WTC11 (cell line): ENCODE data around the gene TNS2.

ENCODE experiments used
- CREB1 ChIP-seq: sonication (generic); formaldehyde crosslinking; IDR thresholded peaks from 2 replicates; pipeline ENCODE4 v1.8.0; 2023; ENCODE audit warnings: mild to moderate bottlenecking, missing genetic modification reagents
- CTCF ChIP-seq: fragments of 200-600 bp; IDR thresholded peaks from 2 replicates; pipeline ENCODE4 v1.8.0; 2022; ENCODE audit warnings: antibody characterized with exemption
- E2F5 ChIP-seq: sonication (generic); formaldehyde crosslinking; IDR thresholded peaks from 2 replicates; pipeline ENCODE4 v1.8.1; 2022; ENCODE audit warnings: mild to moderate bottlenecking, moderate library complexity, missing genetic modification reagents
- GABPB1 ChIP-seq: sonication (generic); formaldehyde crosslinking; IDR thresholded peaks from 2 replicates; pipeline ENCODE4 v1.8.1; 2023; ENCODE audit warnings: mild to moderate bottlenecking, missing genetic modification reagents
- USF1 ChIP-seq: sonication (generic); formaldehyde crosslinking; IDR thresholded peaks from 2 replicates; pipeline ENCODE4 v1.8.0; 2022; ENCODE audit warnings: mild to moderate bottlenecking, missing genetic modification reagents
- ZNF232 ChIP-seq: sonication (generic); formaldehyde crosslinking; IDR thresholded peaks from 2 replicates; pipeline ENCODE4 v1.8.0; 2022; ENCODE audit warnings: mild to moderate bottlenecking, missing genetic modification reagents
- ZNF317 ChIP-seq: sonication (generic); formaldehyde crosslinking; IDR thresholded peaks from 2 replicates; pipeline ENCODE4 v1.8.1; 2023; ENCODE audit warnings: low read depth, mild to moderate bottlenecking, moderate library complexity, missing genetic modification reagents, borderline replicate concordance

GRCh38 chr12:53067993-53068770, 18.3 kb downstream of the TNS2 start:
- no peak for TF ChIP-seq CTCF
- no peak for TF ChIP-seq GABPB1 (CRISPR knock-in tag)
- TF ChIP-seq E2F5 (CRISPR knock-in tag), result no peak
- no peak for TF ChIP-seq ZNF232
- TF ChIP-seq ZNF317 (CRISPR knock-in tag), result no peak
- TF ChIP-seq CREB1 (CRISPR knock-in tag), result no peak
- no peak for TF ChIP-seq USF1
